BLaER1 treated with 17β-estradiol and CSF1 and Interleukin-3, amounts not matched to agents 10 nM and 100 nM (cell line): ENCODE data around the gene PHB1.
"Not testable (repeated sequence)": the region's sequence is repeated elsewhere in the genome, so short reads cannot be mapped to it uniquely, and the experiment has no call there.

ENCODE experiments used
- H3K27ac ChIP-seq, 11 experiments: shearing (Covaris generic); formaldehyde crosslinking; 2 replicates each; pipeline ENCODE4 v1.8.1; 2022
- H3K27me3 ChIP-seq, 11 experiments: shearing (Covaris generic); formaldehyde crosslinking; 2 replicates each; pipeline ENCODE4 v1.8.1; 2022
- H3K36me3 ChIP-seq, 11 experiments: shearing (Covaris generic); formaldehyde crosslinking; 2 replicates each; pipeline ENCODE4 v1.8.1; 2022
- H3K4me1 ChIP-seq, 10 experiments: shearing (Covaris generic); formaldehyde crosslinking; 2 replicates each; pipeline ENCODE4 v1.8.1; 2022
- H3K4me2 ChIP-seq, 11 experiments: shearing (Covaris generic); formaldehyde crosslinking; 2 replicates each; pipeline ENCODE4 v1.8.1; 2022
- H3K4me3 ChIP-seq, 10 experiments: shearing (Covaris generic); formaldehyde crosslinking; 2 replicates each; pipeline ENCODE4 v1.8.1; 2022
- H3K9ac ChIP-seq, 11 experiments: shearing (Covaris generic); formaldehyde crosslinking; 2 replicates each; pipeline ENCODE4 v1.8.1; 2022
- H3K9me3 ChIP-seq, 11 experiments: shearing (Covaris generic); formaldehyde crosslinking; replicated peaks in 1 of 11; 2 replicates each; pipeline ENCODE4 v1.8.1; 2022
- H4K20me1 ChIP-seq, 11 experiments: shearing (Covaris generic); formaldehyde crosslinking; 2 replicates each; pipeline ENCODE4 v1.8.1; 2022
- Cebpa-rat ChIP-seq, 11 experiments: shearing (Covaris generic); IDR thresholded peaks; 2 replicates each; pipeline ENCODE4 v1.8.1; 2022

The PHB1 gene

DNA sequence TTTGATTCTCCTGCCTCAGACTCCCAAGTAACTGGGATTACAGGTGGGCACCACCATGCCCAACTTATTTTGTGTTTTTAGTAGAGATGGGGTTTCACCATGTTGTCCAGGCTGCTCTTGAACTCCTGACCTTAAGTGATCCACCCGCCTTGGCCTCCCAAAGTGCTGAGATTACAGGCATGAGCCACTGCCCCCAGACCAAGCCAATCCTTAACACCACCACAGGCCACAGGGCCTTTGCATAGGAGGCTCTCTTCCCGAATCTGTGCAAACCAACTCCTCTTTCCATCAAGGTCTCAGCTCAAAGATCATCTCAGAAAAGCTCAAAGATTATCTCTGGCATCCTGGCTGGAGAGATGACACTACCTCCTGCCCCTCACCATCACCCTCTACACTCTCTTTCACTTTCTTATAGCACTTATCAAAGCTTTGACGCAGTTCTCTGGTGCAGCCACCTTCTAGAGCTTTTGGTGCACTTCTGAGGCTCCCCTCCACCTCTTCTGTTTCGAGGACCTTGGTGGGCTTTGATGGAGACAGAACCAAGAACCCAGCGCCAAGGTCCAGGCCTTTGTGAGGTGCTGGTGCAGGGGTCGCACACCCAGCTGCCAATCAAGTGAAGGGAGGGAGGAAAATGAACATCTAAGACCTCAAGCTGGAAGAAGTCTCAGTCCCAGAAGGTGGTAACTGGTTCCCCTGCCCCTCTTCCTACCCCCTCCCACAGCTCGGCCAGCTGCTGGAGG is 23.2 kb upstream of the PHB1 start:
- Histone ChIP-seq H3K4me2 (peak overlapping the region; percentile 85 to 97 (median 92)), H3K36me3 (no peaks in the 10 kb centered on the region), H3K9ac (peak overlapping the region in 10 of 11 experiments; percentile 56 to 81 (median 72); a peak in 17 of 22 replicates), H4K20me1 (no peaks in the 10 kb centered on the region), H3K9me3 (peaks cover 0 to 11% (median 4%) of the 10 kb centered on the region in 11 experiments; a peak in 7 of 22 replicates), H3K27ac (peak overlapping the region in 9 of 11 experiments; percentile 60 to 89 (median 81); a peak in 17 of 22 replicates), H3K4me3 (peak overlapping the region in 9 of 10 experiments; percentile 22 to 62 (median 51); a peak in 12 of 20 replicates), H3K27me3 (peaks cover 0 to 6% (median 0%) of the 10 kb centered on the region in 11 experiments; a peak in 1 of 22 replicates), H3K4me1 (peaks cover 24 to 92% (median 73%) of the 10 kb centered on the region in 10 experiments)
- TF ChIP-seq Cebpa-rat (IDR thresholded peaks at IDR 0.05): no peak

DNA sequence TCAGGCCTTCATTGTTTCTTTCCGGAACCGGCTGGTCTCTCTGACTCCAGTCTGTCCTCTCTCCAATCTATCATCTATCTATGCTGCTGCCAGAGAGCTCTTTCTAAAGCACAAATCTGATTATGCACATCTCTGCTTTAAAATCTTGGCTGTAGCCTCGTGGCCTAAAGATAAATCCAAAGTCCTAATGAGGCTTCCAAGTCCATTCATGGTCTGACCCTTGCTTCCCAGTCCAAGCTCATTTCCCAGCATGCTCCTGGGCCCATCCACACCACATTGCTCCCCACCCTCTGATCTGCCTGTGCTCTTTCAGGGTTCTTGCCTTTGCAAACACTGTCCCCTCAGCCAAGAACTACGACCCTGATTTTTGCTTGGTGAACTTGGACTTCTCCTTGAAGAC is 21.5 kb upstream of the PHB1 start:
- Histone ChIP-seq H3K9ac (no peak overlapping the region), H3K4me3 (no peak overlapping the region), H3K27ac (no peak overlapping the region), H3K27me3 (peaks cover 0 to 6% (median 0%) of the 10 kb centered on the region in 11 experiments; a peak in 1 of 22 replicates), H4K20me1 (no peaks in the 10 kb centered on the region), H3K4me1 (peaks cover 18 to 95% (median 80%) of the 10 kb centered on the region in 10 experiments), H3K4me2 (peak overlapping the region in 6 of 11 experiments; percentile 20 to 96 (median 38); a peak in 9 of 22 replicates), H3K36me3 (no peaks in the 10 kb centered on the region), H3K9me3 (no peaks in the 10 kb centered on the region)
- TF ChIP-seq Cebpa-rat (IDR thresholded peaks at IDR 0.05): no peak

GRCh38 chr17:49435671-49436029 is 21.0 kb upstream of the PHB1 start:
- Histone ChIP-seq H3K4me2 (peak overlapping the region in 7 of 11 experiments; percentile 9 to 96 (median 33); a peak in 9 of 22 replicates), H3K27me3 (peaks cover 0 to 6% (median 0%) of the 10 kb centered on the region in 11 experiments; a peak in 1 of 22 replicates), H3K27ac (no peak overlapping the region)

DNA sequence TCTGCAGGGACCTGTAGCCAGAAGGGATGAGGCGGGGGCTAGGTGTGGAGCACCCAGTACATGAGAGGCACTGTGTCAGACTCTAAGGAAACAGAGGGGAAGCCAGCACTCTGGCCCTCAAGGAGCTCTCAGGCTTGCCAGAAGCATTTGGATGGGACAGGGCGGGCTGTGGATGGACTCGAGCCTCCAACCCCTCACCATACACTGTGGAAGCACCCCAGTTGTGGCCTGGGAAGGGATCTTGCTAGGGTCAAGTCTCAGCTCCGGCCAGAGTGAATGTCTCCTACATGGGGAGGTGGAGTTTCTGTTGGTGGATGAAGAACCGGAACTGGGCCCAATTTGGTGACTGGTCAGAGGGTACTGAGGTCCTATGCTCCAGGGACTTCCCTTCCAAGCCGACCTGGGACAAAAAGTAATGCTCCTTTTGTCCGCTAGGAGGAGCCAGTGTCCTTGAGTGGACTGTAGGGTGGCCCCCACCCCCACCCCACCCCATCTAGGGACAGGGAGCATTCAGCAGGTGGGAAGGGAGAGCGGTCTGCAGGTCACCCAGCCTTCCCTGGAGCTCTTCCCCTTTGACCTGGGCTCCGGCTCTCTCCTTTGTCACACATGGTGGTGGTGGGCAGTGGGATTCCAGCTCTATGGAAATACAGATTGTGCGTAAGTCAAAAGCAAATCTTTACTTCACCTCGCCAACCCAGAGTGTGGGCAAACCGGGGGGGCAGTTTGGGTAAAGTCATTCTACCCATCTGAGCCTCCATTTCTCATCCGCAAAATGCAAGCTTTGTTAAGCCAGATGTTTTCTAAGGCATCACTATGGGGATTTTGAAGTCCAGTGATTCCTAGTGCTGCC is 20.4 kb upstream of the PHB1 start:
- H4K20me1 ChIP-seq: no peaks in the 10 kb centered on the region
- H3K9me3 ChIP-seq: no peaks in the 10 kb centered on the region
- TF ChIP-seq Cebpa-rat (IDR thresholded peaks at IDR 0.05): no peak
- H3K36me3 ChIP-seq: no peaks in the 10 kb centered on the region
- H3K4me3 ChIP-seq: no peak overlapping the region
- peaks cover 0 to 6% (median 0%) of the 10 kb centered on the region in 11 experiments; a peak in 1 of 22 replicates for H3K27me3 ChIP-seq
- peak overlapping the region in 1 of 11 experiments; percentile 25; a peak in 2 of 22 replicates for H3K9ac ChIP-seq
- no peak overlapping the region for H3K27ac ChIP-seq
- H3K4me1 ChIP-seq: peaks cover 18 to 83% (median 69%) of the 10 kb centered on the region in 10 experiments
- H3K4me2 ChIP-seq: peak overlapping the region in 7 of 11 experiments; percentile 9 to 96 (median 33); a peak in 10 of 22 replicates

More at GRCh38 chr17:49435671-49436029, 21.0 kb upstream of the PHB1 start:
- TF ChIP-seq Cebpa-rat (IDR thresholded peaks at IDR 0.05): no peak
- Histone ChIP-seq H3K9ac (no peak overlapping the region), H3K4me3 (no peak overlapping the region), H4K20me1 (no peaks in the 10 kb centered on the region), H3K9me3 (no peaks in the 10 kb centered on the region), H3K4me1 (peaks cover 18 to 90% (median 75%) of the 10 kb centered on the region in 10 experiments), H3K36me3 (no peaks in the 10 kb centered on the region)

DNA sequence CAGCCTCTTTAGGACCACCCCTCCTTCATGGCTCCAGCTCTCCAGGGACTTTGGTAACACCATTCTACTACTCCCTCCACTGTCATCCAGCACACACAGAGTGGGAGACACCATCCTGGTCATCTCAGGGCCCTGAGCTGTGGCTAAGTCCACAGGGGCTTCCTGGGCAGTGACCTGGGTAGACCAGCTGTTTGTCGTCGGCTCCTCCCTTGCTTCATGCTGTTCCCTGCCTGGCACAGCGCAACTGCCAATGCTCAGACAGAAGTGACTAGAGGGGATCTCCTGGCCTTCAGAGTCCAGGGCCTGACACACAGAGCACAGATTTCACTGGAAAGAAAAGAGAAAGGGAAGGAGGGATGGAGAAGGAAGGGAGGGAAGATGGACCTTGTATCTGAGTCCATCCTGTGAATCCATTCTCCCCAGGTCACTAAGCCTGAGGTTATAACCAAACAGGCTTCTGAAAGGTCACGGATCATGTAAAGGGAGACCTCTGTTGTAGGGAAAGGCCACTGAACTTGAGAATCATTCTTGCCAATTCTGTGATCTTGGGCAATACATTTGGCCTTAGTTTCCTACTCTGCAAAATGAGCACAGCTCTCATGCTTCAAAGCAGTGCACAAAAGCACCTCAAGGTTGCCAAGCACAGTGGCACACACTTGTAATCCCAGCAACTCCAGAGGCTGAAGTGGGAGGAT is 18.5 kb upstream of the PHB1 start:
- Histone ChIP-seq H3K4me3 (no peak overlapping the region), H3K9me3 (no peaks in the 10 kb centered on the region), H4K20me1 (no peaks in the 10 kb centered on the region), H3K4me2 (peak overlapping the region in 8 of 11 experiments; percentile 55 to 77 (median 66); a peak in 16 of 22 replicates), H3K27me3 (peaks cover 0 to 3% (median 0%) of the 10 kb centered on the region in 11 experiments; a peak in 1 of 22 replicates), H3K36me3 (no peaks in the 10 kb centered on the region), H3K27ac (no peak overlapping the region), H3K4me1 (peaks cover 2 to 64% (median 50%) of the 10 kb centered on the region in 10 experiments), H3K9ac (no peak overlapping the region)
- no peak for TF ChIP-seq Cebpa-rat (IDR thresholded peaks at IDR 0.05)

DNA sequence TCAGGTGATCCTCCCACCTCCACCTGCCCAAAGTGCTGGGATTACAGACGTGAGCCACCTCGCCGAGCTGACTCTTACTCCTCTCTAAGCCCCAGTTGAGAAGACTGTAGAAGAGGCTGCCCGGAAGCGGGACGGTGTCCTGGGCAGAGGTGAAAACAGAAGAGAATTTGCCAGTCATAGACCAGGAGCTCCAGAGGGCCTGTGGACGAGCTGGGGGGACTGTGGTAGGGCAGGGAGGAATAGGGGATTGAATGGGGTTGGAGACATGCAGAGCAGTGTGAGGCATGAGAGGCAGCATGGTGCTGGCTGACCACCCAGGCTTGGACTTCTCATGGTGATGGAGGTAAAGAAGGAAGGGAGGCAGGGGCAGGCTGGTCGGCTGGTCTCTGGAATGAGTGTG is 17.1 kb upstream of the PHB1 start:
- no peak overlapping the region for H3K4me3 ChIP-seq
- no peak for TF ChIP-seq Cebpa-rat (IDR thresholded peaks at IDR 0.05)
- no peaks in the 10 kb centered on the region for H3K27me3 ChIP-seq
- H3K4me1 ChIP-seq: peaks cover 0 to 50% (median 37%) of the 10 kb centered on the region in 10 experiments; a peak in 14 of 20 replicates
- no peak overlapping the region for H3K9ac ChIP-seq
- no peaks in the 10 kb centered on the region for H3K36me3 ChIP-seq
- no peak overlapping the region for H3K27ac ChIP-seq
- no peaks in the 10 kb centered on the region for H3K9me3 ChIP-seq
- H3K4me2 ChIP-seq: peak overlapping the region in 8 of 11 experiments; percentile 55 to 77 (median 66); a peak in 13 of 22 replicates
- no peaks in the 10 kb centered on the region for H4K20me1 ChIP-seq

DNA sequence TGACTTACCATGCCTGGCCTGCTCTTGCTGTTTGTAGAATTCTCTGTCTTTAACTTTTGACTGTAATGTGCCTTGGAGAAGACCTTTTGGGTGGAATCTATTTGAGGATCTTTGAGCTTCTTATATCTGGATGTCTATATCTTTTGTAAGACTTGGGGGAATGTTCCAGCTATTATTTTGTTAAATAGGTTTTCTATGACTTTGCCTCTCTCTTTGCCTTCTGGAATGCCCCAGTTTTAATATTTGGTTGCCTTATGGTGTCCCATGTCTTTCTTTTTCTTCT is 10.3 kb upstream of the PHB1 start:
- no peak overlapping the region for H3K9ac ChIP-seq
- H3K4me3 ChIP-seq: no peak overlapping the region
- H3K4me1 ChIP-seq: 0 out of 20 replicates have a peak, but pooled peaks cover 0 to 3% (median 0%) of the 10 kb centered on the region in 10 experiments
- H3K9me3 ChIP-seq: peaks cover 29 to 51% (median 42%) of the 10 kb centered on the region in 11 experiments
- H3K27me3 ChIP-seq: no peaks in the 10 kb centered on the region
- H4K20me1 ChIP-seq: no peaks in the 10 kb centered on the region
- no peak for TF ChIP-seq Cebpa-rat (IDR thresholded peaks at IDR 0.05)
- no peak overlapping the region for H3K27ac ChIP-seq
- H3K4me2 ChIP-seq: no peak overlapping the region
- H3K36me3 ChIP-seq: no peaks in the 10 kb centered on the region; a peak in 1 of 22 replicates

- not testable (repeated sequence) for H3K4me2 ChIP-seq, H3K4me1 ChIP-seq, H3K27ac ChIP-seq, H4K20me1 ChIP-seq, H3K27me3 ChIP-seq, H3K36me3 ChIP-seq, H3K9ac ChIP-seq, H3K4me3 ChIP-seq
- peaks cover 34 to 56% (median 47%) of the 10 kb centered on the region in 11 experiments for H3K9me3 ChIP-seq
These were observed 9.8 kb upstream of the PHB1 start for GRCh38 chr17:49424276-49425003.
